HAP-1 (cell line): ENCODE measurements around the gene FGFRL1.
A peak's percentile ranks its signal among the peaks of the same experiment; 100 is the strongest.

ENCODE experiments used
- DNase-seq, 2 experiments: peaks; one replicate each; pipeline ENCODE4 v3.0.0-alpha.2; 2016 to 2020; ENCODE audit warnings: low spot score in 2 of 2
- H3K27me3 ChIP-seq: fragments of 250-450 bp; sonication (Bioruptor Pico); 2 replicates; pipeline ENCODE4 v1.5.1; 2020; ENCODE audit warnings: low read depth, mild to moderate bottlenecking, moderate library complexity
- H3K36me3 ChIP-seq: fragments of 250-450 bp; sonication (Bioruptor Pico); replicated peaks from 2 replicates; pipeline ENCODE4 v1.5.1; 2020; ENCODE audit warnings: mild to moderate bottlenecking
- H3K4me1 ChIP-seq: fragments of 250-450 bp; sonication (Bioruptor Pico); 2 replicates; pipeline ENCODE4 v1.5.1; 2020; ENCODE audit warnings: mild to moderate bottlenecking
- H3K4me3 ChIP-seq: fragments of 250-450 bp; sonication (Bioruptor Pico); 2 replicates; pipeline ENCODE4 v1.5.1; 2020; ENCODE audit warnings: mild to moderate bottlenecking, moderate library complexity
- H3K9me3 ChIP-seq: fragments of 250-450 bp; sonication (Bioruptor Pico); 2 replicates; pipeline ENCODE4 v1.5.1; 2020; ENCODE audit warnings: mild to moderate bottlenecking, moderate library complexity
- in situ Hi-C: fragments of 300-500 bp; cut with MboI; formaldehyde crosslinking; loops from 3 replicates; pipeline ENCODE4 v1.14.3; 2020; ENCODE audit warnings: low sequenced_read_pairs, inconsistent platforms, mixed read lengths

Gene FGFRL1

GRCh38 chr4:984336-985054 lies 26.9 kb upstream of the FGFRL1 start:
- Histone ChIP-seq H3K4me3 (no peak overlapping the region), H3K4me1 (peaks cover 6% of the 10 kb centered on the region), H3K27me3 (no peaks in the 10 kb centered on the region), H3K9me3 (no peaks in the 10 kb centered on the region), H3K36me3 (no peaks in the 10 kb centered on the region)
- no peak for DNase-seq
- in situ Hi-C loops, result no loop called here

- no peak for DNase-seq
- no peak overlapping the region for H3K4me3 ChIP-seq
- peaks cover 6% of the 10 kb centered on the region for H3K4me1 ChIP-seq
- no peaks in the 10 kb centered on the region for H3K27me3 ChIP-seq
- H3K9me3 ChIP-seq, result no peaks in the 10 kb centered on the region
- in situ Hi-C loops, result no loop called here
- no peaks in the 10 kb centered on the region for H3K36me3 ChIP-seq
These were observed 26.1 kb upstream of the FGFRL1 start for GRCh38 chr4:985123-985830.

- Histone ChIP-seq H3K36me3 (no peaks in the 10 kb centered on the region), H3K4me1 (peaks cover 6% of the 10 kb centered on the region), H3K9me3 (no peaks in the 10 kb centered on the region), H3K4me3 (peak overlapping the region; percentile 50), H3K27me3 (no peaks in the 10 kb centered on the region)
- DNase-seq, result no peak
- in situ Hi-C loops, result no loop called here
These were observed 25.0 kb upstream of the FGFRL1 start for GRCh38 chr4:986428-986878.

- Histone ChIP-seq H3K36me3 (no peaks in the 10 kb centered on the region), H3K4me1 (peaks cover 6% of the 10 kb centered on the region), H3K27me3 (no peaks in the 10 kb centered on the region), H3K4me3 (peak within 1 kb of the TSS; percentile 50), H3K9me3 (no peaks in the 10 kb centered on the region)
- in situ Hi-C loops, result no loop called here
- DNase-seq, result peak; percentile 60 to 89
These were observed 24.4 kb upstream of the FGFRL1 start, which contains the start of gene IDUA for GRCh38 chr4:986879-987623. Gene IDUA, plus strand, starts transcription at chr4:987044. Its CDS starts 41 bp downstream, at chr4:987085.

GRCh38 chr4:987624-988513 lies 23.6 kb upstream of the FGFRL1 start:
- Histone ChIP-seq H3K4me1 (peaks cover 6% of the 10 kb centered on the region), H3K4me3 (peak overlapping the region; percentile 50), H3K36me3 (no peaks in the 10 kb centered on the region), H3K27me3 (no peaks in the 10 kb centered on the region), H3K9me3 (no peaks in the 10 kb centered on the region)
- in situ Hi-C loops, result no loop called here
- DNase-seq, result no peak

- no peak for DNase-seq
- Histone ChIP-seq H3K4me3 (no peak overlapping the region), H3K36me3 (no peaks in the 10 kb centered on the region), H3K27me3 (no peaks in the 10 kb centered on the region), H3K9me3 (no peaks in the 10 kb centered on the region), H3K4me1 (peaks cover 6% of the 10 kb centered on the region)
- in situ Hi-C loops, result no loop called here
These were observed 22.4 kb upstream of the FGFRL1 start for GRCh38 chr4:988726-989721.

GRCh38 chr4:989722-990471 lies 21.5 kb upstream of the FGFRL1 start:
- no peak for DNase-seq
- Histone ChIP-seq H3K9me3 (no peaks in the 10 kb centered on the region), H3K36me3 (no peaks in the 10 kb centered on the region), H3K4me3 (no peak overlapping the region), H3K4me1 (peaks cover 6% of the 10 kb centered on the region), H3K27me3 (no peaks in the 10 kb centered on the region)
- in situ Hi-C loops, result no loop called here

GRCh38 chr4:990746-991367 lies 20.6 kb upstream of the FGFRL1 start:
- Histone ChIP-seq H3K36me3 (no peaks in the 10 kb centered on the region), H3K9me3 (no peaks in the 10 kb centered on the region), H3K4me1 (peaks cover 6% of the 10 kb centered on the region), H3K4me3 (no peak overlapping the region), H3K27me3 (peaks cover 6% of the 10 kb centered on the region; the same call in 1 of the 2 replicates)
- in situ Hi-C loops, result no loop called here
- DNase-seq, result no peak

GRCh38 chr4:991451-992296 lies 19.8 kb upstream of the FGFRL1 start:
- H3K27me3 ChIP-seq, result peaks cover 14% of the 10 kb centered on the region
- no peaks in the 10 kb centered on the region; the same call in 1 of the 2 replicates for H3K4me1 ChIP-seq
- H3K9me3 ChIP-seq, result no peaks in the 10 kb centered on the region
- H3K36me3 ChIP-seq, result no peaks in the 10 kb centered on the region
- H3K4me3 ChIP-seq, result no peak overlapping the region
- DNase-seq, result no peak
- in situ Hi-C loops, result no loop called here

- no peaks in the 10 kb centered on the region; the same call in 1 of the 2 replicates for H3K4me1 ChIP-seq
- no peak for DNase-seq
- no peak overlapping the region for H3K4me3 ChIP-seq
- peaks cover 19% of the 10 kb centered on the region for H3K27me3 ChIP-seq
- no peaks in the 10 kb centered on the region for H3K36me3 ChIP-seq
- in situ Hi-C loops, result no loop called here
- no peaks in the 10 kb centered on the region for H3K9me3 ChIP-seq
These were observed 18.9 kb upstream of the FGFRL1 start for GRCh38 chr4:992297-993110.
